Measurements from ENCODE around the gene MBOAT2. TPM values are rescaled to one million over a fixed set of nuclear protein-coding genes. Genes with fewer than 3 reads are reported as not detected.
"Not testable (repeated sequence)": the region's sequence is repeated elsewhere in the genome, so short reads cannot be mapped to it uniquely, and the experiment has no call there.

Gene MBOAT2
- 17.5 and 18.8 TPM in 2 replicates for total RNA-seq

- no peak for DNase-seq (ENCODE audit: extremely low read depth, low read depth, low spot score)
Observed at GRCh38 chr2:9003616-9004337, at the start of gene MBOAT2. MBOAT2 (minus strand) TSS chr2:9003684; CDS start chr2:9003614, 70 bp downstream.

GRCh38 chr2:9052821-9053533 lies 49.5 kb upstream of the MBOAT2 start:
- no peak for DNase-seq (ENCODE audit: extremely low read depth, low read depth, low spot score)

GRCh38 chr2:9051451-9051850 lies 48.0 kb upstream of the MBOAT2 start:
- DNase-seq (ENCODE audit: extremely low read depth, low read depth, low spot score), result not testable (repeated sequence)

- DNase-seq (ENCODE audit: extremely low read depth, low read depth, low spot score), result no peak
Observed at GRCh38 chr2:9050122-9050809, 46.8 kb upstream of the MBOAT2 start.

GRCh38 chr2:9045595-9045994 lies 42.1 kb upstream of the MBOAT2 start:
- DNase-seq (ENCODE audit: extremely low read depth, low read depth, low spot score), result no peak

GRCh38 chr2:9043491-9043890 lies 40.0 kb upstream of the MBOAT2 start:
- not testable (repeated sequence) for DNase-seq (ENCODE audit: extremely low read depth, low read depth, low spot score)

GRCh38 chr2:9037166-9037565 lies 33.7 kb upstream of the MBOAT2 start:
- DNase-seq (ENCODE audit: extremely low read depth, low read depth, low spot score), result no peak

- no peak for DNase-seq (ENCODE audit: extremely low read depth, low read depth, low spot score)
Observed at GRCh38 chr2:9033385-9034168, 30.1 kb upstream of the MBOAT2 start.

GRCh38 chr2:9032536-9033255 lies 29.2 kb upstream of the MBOAT2 start:
- DNase-seq (ENCODE audit: extremely low read depth, low read depth, low spot score), result no peak

- DNase-seq (ENCODE audit: extremely low read depth, low read depth, low spot score), result no peak
Observed at GRCh38 chr2:9032121-9032520, 28.6 kb upstream of the MBOAT2 start.

- DNase-seq (ENCODE audit: extremely low read depth, low read depth, low spot score), result no peak
Observed at GRCh38 chr2:9031246-9031645, 27.8 kb upstream of the MBOAT2 start.

- no peak for DNase-seq (ENCODE audit: extremely low read depth, low read depth, low spot score)
Observed at GRCh38 chr2:9030841-9031240, 27.4 kb upstream of the MBOAT2 start.

GRCh38 chr2:9030190-9030589 lies 26.7 kb upstream of the MBOAT2 start:
- no peak for DNase-seq (ENCODE audit: extremely low read depth, low read depth, low spot score)

- no peak for DNase-seq (ENCODE audit: extremely low read depth, low read depth, low spot score)
Observed at GRCh38 chr2:9029721-9030120, 26.2 kb upstream of the MBOAT2 start.

GRCh38 chr2:9027884-9028283 lies 24.4 kb upstream of the MBOAT2 start:
- no peak for DNase-seq (ENCODE audit: extremely low read depth, low read depth, low spot score)

GRCh38 chr2:9025746-9026145 lies 22.3 kb upstream of the MBOAT2 start:
- no peak for DNase-seq (ENCODE audit: extremely low read depth, low read depth, low spot score)

GRCh38 chr2:9024575-9024974 lies 21.1 kb upstream of the MBOAT2 start:
- DNase-seq (ENCODE audit: extremely low read depth, low read depth, low spot score), result no peak

GRCh38 chr2:9021563-9022211 lies 18.2 kb upstream of the MBOAT2 start:
- no peak for DNase-seq (ENCODE audit: extremely low read depth, low read depth, low spot score)

- no peak for DNase-seq (ENCODE audit: extremely low read depth, low read depth, low spot score)
Observed at GRCh38 chr2:9020267-9020666, 16.8 kb upstream of the MBOAT2 start.

- DNase-seq (ENCODE audit: extremely low read depth, low read depth, low spot score), result no peak
Observed at GRCh38 chr2:9018534-9018933, 15.1 kb upstream of the MBOAT2 start.

All from glomerular endothelial cell (primary cell).